ENCODE measurements around the gene CDC23.
"Not testable (repeated sequence)": the region's sequence is repeated elsewhere in the genome, so short reads cannot be mapped to it uniquely, and the experiment has no call there.

Gene CDC23

GRCh38 chr5:138210985-138211384 lies 2.1 kb downstream of the CDC23 start:
- Histone ChIP-seq H3K27me3 (ENCODE audit: insufficient read depth, low read length) (no peaks in the 10 kb centered on the region), H3K4me1 (ENCODE audit: insufficient read depth, low read length) (no peaks in the 10 kb centered on the region), H3K27ac (ENCODE audit: low read depth, low read length) (no peak overlapping the region), H3K9ac (ENCODE audit: low read depth, low read length) (no peak overlapping the region), H3K4me3 (ENCODE audit: low read length) (no peak overlapping the region), H3K9me3 (ENCODE audit: insufficient read depth, low read depth, low read length) (no peaks in the 10 kb centered on the region), H3K36me3 (ENCODE audit: insufficient read depth, low read length) (peaks cover 42% of the 10 kb centered on the region)
- 94% methylated on average over 3 of the region's 3 CpGs for WGBS

- not testable (repeated sequence) for H3K27me3 ChIP-seq (ENCODE audit: insufficient read depth, low read length); H3K9ac ChIP-seq (ENCODE audit: low read depth, low read length); H3K4me1 ChIP-seq (ENCODE audit: insufficient read depth, low read length); H3K27ac ChIP-seq (ENCODE audit: low read depth, low read length); H3K4me3 ChIP-seq (ENCODE audit: low read length); H3K9me3 ChIP-seq (ENCODE audit: insufficient read depth, low read depth, low read length)
- WGBS: 95% methylated on average over 6 of the region's 8 CpGs
- peaks cover 72% of the 10 kb centered on the region for H3K36me3 ChIP-seq (ENCODE audit: insufficient read depth, low read length)
Observed at GRCh38 chr5:138193859-138194258, 19.3 kb downstream of the CDC23 start.

- Histone ChIP-seq H3K27me3 (ENCODE audit: insufficient read depth, low read length) (no peaks in the 10 kb centered on the region), H3K4me1 (ENCODE audit: insufficient read depth, low read length) (no peaks in the 10 kb centered on the region), H3K36me3 (ENCODE audit: insufficient read depth, low read length) (peaks cover 72% of the 10 kb centered on the region), H3K27ac (ENCODE audit: low read depth, low read length) (no peak overlapping the region), H3K9me3 (ENCODE audit: insufficient read depth, low read depth, low read length) (no peaks in the 10 kb centered on the region), H3K9ac (ENCODE audit: low read depth, low read length) (no peak overlapping the region), H3K4me3 (ENCODE audit: low read length) (no peak overlapping the region)
- 94% methylated on average over 3 of the region's 3 CpGs for WGBS
Observed at GRCh38 chr5:138192826-138193225, 20.3 kb downstream of the CDC23 start.

GRCh38 chr5:138188626-138189025 lies 24.5 kb downstream of the CDC23 start:
- no peaks in the 10 kb centered on the region for H3K9me3 ChIP-seq (ENCODE audit: insufficient read depth, low read depth, low read length)
- H3K27me3 ChIP-seq (ENCODE audit: insufficient read depth, low read length): no peaks in the 10 kb centered on the region
- H3K9ac ChIP-seq (ENCODE audit: low read depth, low read length): no peak overlapping the region
- no peak overlapping the region for H3K4me3 ChIP-seq (ENCODE audit: low read length)
- no peak overlapping the region for H3K27ac ChIP-seq (ENCODE audit: low read depth, low read length)
- H3K36me3 ChIP-seq (ENCODE audit: insufficient read depth, low read length): peaks cover 88% of the 10 kb centered on the region
- H3K4me1 ChIP-seq (ENCODE audit: insufficient read depth, low read length): no peaks in the 10 kb centered on the region
- WGBS: 88% methylated on average over 3 of the region's 3 CpGs

GRCh38 chr5:138186002-138186447 lies 27.1 kb downstream of the CDC23 start:
- H3K36me3 ChIP-seq (ENCODE audit: insufficient read depth, low read length): peaks cover 93% of the 10 kb centered on the region
- no peaks in the 10 kb centered on the region for H3K27me3 ChIP-seq (ENCODE audit: insufficient read depth, low read length)
- no peaks in the 10 kb centered on the region for H3K4me1 ChIP-seq (ENCODE audit: insufficient read depth, low read length)
- no peak overlapping the region for H3K27ac ChIP-seq (ENCODE audit: low read depth, low read length)
- 96% methylated on average over 2 of the region's 2 CpGs for WGBS
- H3K4me3 ChIP-seq (ENCODE audit: low read length): no peak overlapping the region
- H3K9ac ChIP-seq (ENCODE audit: low read depth, low read length): no peak overlapping the region
- no peaks in the 10 kb centered on the region for H3K9me3 ChIP-seq (ENCODE audit: insufficient read depth, low read depth, low read length)

GRCh38 chr5:138182808-138183207 lies 30.3 kb downstream of the CDC23 start:
- WGBS: 95% methylated on average over 6 of the region's 6 CpGs
- Histone ChIP-seq H3K4me3 (ENCODE audit: low read length) (no peak overlapping the region), H3K27me3 (ENCODE audit: insufficient read depth, low read length) (no peaks in the 10 kb centered on the region), H3K9ac (ENCODE audit: low read depth, low read length) (no peak overlapping the region), H3K36me3 (ENCODE audit: insufficient read depth, low read length) (peaks cover 71% of the 10 kb centered on the region), H3K4me1 (ENCODE audit: insufficient read depth, low read length) (peaks cover 6% of the 10 kb centered on the region), H3K27ac (ENCODE audit: low read depth, low read length) (no peak overlapping the region), H3K9me3 (ENCODE audit: insufficient read depth, low read depth, low read length) (no peaks in the 10 kb centered on the region)

GRCh38 chr5:138180841-138181240 lies 32.3 kb downstream of the CDC23 start:
- H3K4me3 ChIP-seq (ENCODE audit: low read length): no peak overlapping the region
- H3K4me1 ChIP-seq (ENCODE audit: insufficient read depth, low read length): peaks cover 10% of the 10 kb centered on the region
- H3K36me3 ChIP-seq (ENCODE audit: insufficient read depth, low read length): peaks cover 61% of the 10 kb centered on the region
- no peaks in the 10 kb centered on the region for H3K27me3 ChIP-seq (ENCODE audit: insufficient read depth, low read length)
- no peak overlapping the region for H3K27ac ChIP-seq (ENCODE audit: low read depth, low read length)
- WGBS: 98% methylated on average over 5 of the region's 5 CpGs
- H3K9me3 ChIP-seq (ENCODE audit: insufficient read depth, low read depth, low read length): no peaks in the 10 kb centered on the region
- H3K9ac ChIP-seq (ENCODE audit: low read depth, low read length): no peak overlapping the region

- Histone ChIP-seq H3K36me3 (ENCODE audit: insufficient read depth, low read length) (peaks cover 58% of the 10 kb centered on the region), H3K9ac (ENCODE audit: low read depth, low read length) (peak overlapping the region; percentile 87), H3K9me3 (ENCODE audit: insufficient read depth, low read depth, low read length) (no peaks in the 10 kb centered on the region), H3K27ac (ENCODE audit: low read depth, low read length) (no peak overlapping the region), H3K4me3 (ENCODE audit: low read length) (peak overlapping the region; percentile 84), H3K4me1 (ENCODE audit: insufficient read depth, low read length) (peaks cover 10% of the 10 kb centered on the region), H3K27me3 (ENCODE audit: insufficient read depth, low read length) (no peaks in the 10 kb centered on the region)
- WGBS: 73% methylated on average over 5 of the region's 5 CpGs
Observed at GRCh38 chr5:138180183-138180782, 32.8 kb downstream of the CDC23 start.

GRCh38 chr5:138179277-138179857 lies 33.8 kb downstream of the CDC23 start:
- H3K27ac ChIP-seq (ENCODE audit: low read depth, low read length): peak overlapping the region; percentile 81
- peaks cover 10% of the 10 kb centered on the region for H3K4me1 ChIP-seq (ENCODE audit: insufficient read depth, low read length)
- peak overlapping the region; percentile 84 for H3K4me3 ChIP-seq (ENCODE audit: low read length)
- H3K36me3 ChIP-seq (ENCODE audit: insufficient read depth, low read length): peaks cover 57% of the 10 kb centered on the region
- H3K9me3 ChIP-seq (ENCODE audit: insufficient read depth, low read depth, low read length): no peaks in the 10 kb centered on the region
- no peaks in the 10 kb centered on the region for H3K27me3 ChIP-seq (ENCODE audit: insufficient read depth, low read length)
- H3K9ac ChIP-seq (ENCODE audit: low read depth, low read length): peak overlapping the region; percentile 87
- under 1% methylated on average over 23 of the region's 23 CpGs for WGBS

- Histone ChIP-seq H3K9ac (ENCODE audit: low read depth, low read length) (peak within 1 kb of the TSS; percentile 87), H3K36me3 (ENCODE audit: insufficient read depth, low read length) (peaks cover 57% of the 10 kb centered on the region)
- under 1% methylated on average over 41 of the region's 41 CpGs for WGBS
Observed at GRCh38 chr5:138178516-138179276, 34.4 kb downstream of the CDC23 start, which contains the start of the genes BRD8 and KIF20A. Gene BRD8 (minus strand): TSS chr5:138178630. CDS start chr5:138178614, 16 bp downstream. Gene KIF20A (plus strand): TSS chr5:138179112. CDS start chr5:138179681, 569 bp downstream.

GRCh38 chr5:138177941-138178515 lies 35.1 kb downstream of the CDC23 start:
- H3K27me3 ChIP-seq (ENCODE audit: insufficient read depth, low read length): no peaks in the 10 kb centered on the region
- 0% methylated on average over 16 of the region's 16 CpGs for WGBS
- H3K4me3 ChIP-seq (ENCODE audit: low read length): peak overlapping the region; percentile 84
- peaks cover 10% of the 10 kb centered on the region for H3K4me1 ChIP-seq (ENCODE audit: insufficient read depth, low read length)
- peaks cover 57% of the 10 kb centered on the region for H3K36me3 ChIP-seq (ENCODE audit: insufficient read depth, low read length)
- no peaks in the 10 kb centered on the region for H3K9me3 ChIP-seq (ENCODE audit: insufficient read depth, low read depth, low read length)
- peak overlapping the region; percentile 87 for H3K9ac ChIP-seq (ENCODE audit: low read depth, low read length)
- H3K27ac ChIP-seq (ENCODE audit: low read depth, low read length): peak overlapping the region; percentile 81; the same call in 1 of the 2 replicates

More at GRCh38 chr5:138178516-138179276, 34.4 kb downstream of the CDC23 start, which contains the start of the genes BRD8 and KIF20A:
- Histone ChIP-seq H3K9me3 (ENCODE audit: insufficient read depth, low read depth, low read length) (no peaks in the 10 kb centered on the region), H3K27me3 (ENCODE audit: insufficient read depth, low read length) (no peaks in the 10 kb centered on the region), H3K4me1 (ENCODE audit: insufficient read depth, low read length) (peaks cover 10% of the 10 kb centered on the region), H3K27ac (ENCODE audit: low read depth, low read length) (peak within 1 kb of the TSS; percentile 81), H3K4me3 (ENCODE audit: low read length) (peak within 1 kb of the TSS; percentile 84)

Data from HUES64 (cell line).